Measurements from ENCODE around the gene MARCKSL1. TPM values are rescaled to one million over a fixed set of nuclear protein-coding genes. Genes with fewer than 3 reads are reported as not detected.
"Not testable (repeated sequence)": the region's sequence is repeated elsewhere in the genome, so short reads cannot be mapped to it uniquely, and the experiment has no call there.

Gene MARCKSL1
- total RNA-seq, 1 donor from 2014 or later: 10.8 TPM

GRCh38 chr1:32332290-32333079, 3.5 kb downstream of the MARCKSL1 start:
- ATAC-seq: peak; percentile 22

- no peak for ATAC-seq
Observed at GRCh38 chr1:32331549-32331948, 4.5 kb downstream of the MARCKSL1 start.

- ATAC-seq: no peak
Observed at GRCh38 chr1:32330558-32331151, 5.4 kb downstream of the MARCKSL1 start.

GRCh38 chr1:32329931-32330466, 6.0 kb downstream of the MARCKSL1 start:
- no peak for ATAC-seq

- no peak for ATAC-seq
Observed at GRCh38 chr1:32327204-32327603, 8.8 kb downstream of the MARCKSL1 start.

- peak; percentile 34 for ATAC-seq
Observed at GRCh38 chr1:32321712-32322291, 14.2 kb downstream of the MARCKSL1 start.

- no peak for ATAC-seq
Observed at GRCh38 chr1:32318127-32318869, 17.7 kb downstream of the MARCKSL1 start.

GRCh38 chr1:32316903-32317277, 19.1 kb downstream of the MARCKSL1 start:
- ATAC-seq: no peak

GRCh38 chr1:32311709-32312393, 24.2 kb downstream of the MARCKSL1 start:
- ATAC-seq: no peak

- ATAC-seq: no peak
Observed at GRCh38 chr1:32309960-32310359, 26.1 kb downstream of the MARCKSL1 start.

- no peak for ATAC-seq
Observed at GRCh38 chr1:32307324-32307723, 28.7 kb downstream of the MARCKSL1 start.

GRCh38 chr1:32305310-32305709, 30.7 kb downstream of the MARCKSL1 start:
- no peak for ATAC-seq

- no peak for ATAC-seq
Observed at GRCh38 chr1:32303997-32304622, 31.9 kb downstream of the MARCKSL1 start.

GRCh38 chr1:32303358-32303757, 32.7 kb downstream of the MARCKSL1 start:
- ATAC-seq: no peak

- ATAC-seq: no peak
Observed at GRCh38 chr1:32299327-32299726, 36.7 kb downstream of the MARCKSL1 start.

GRCh38 chr1:32298211-32298610, 37.8 kb downstream of the MARCKSL1 start:
- not testable (repeated sequence) for ATAC-seq

- peak; percentile 97 for ATAC-seq
Observed at GRCh38 chr1:32291708-32292538, 44.1 kb downstream of the MARCKSL1 start, which contains the start of gene HDAC1. TSS of gene HDAC1 (plus strand) at chr1:32292083. CDS start at chr1:32292170, 87 bp downstream.

- ATAC-seq: peak; percentile 70
Observed at GRCh38 chr1:32291145-32291707, 44.8 kb downstream of the MARCKSL1 start.

- ATAC-seq: peak; percentile 71
Observed at GRCh38 chr1:32289256-32289655, 46.8 kb downstream of the MARCKSL1 start.

GRCh38 chr1:32286763-32287162, 49.3 kb downstream of the MARCKSL1 start:
- no peak for ATAC-seq
